Liver (tissue), 9 donors: Measurements from ENCODE around the gene BRSK2. TPM values are rescaled to one million over a fixed set of nuclear protein-coding genes. Genes with fewer than 3 reads are reported as not detected.

Experiments
- DNase-seq: peaks from one replicate; pipeline ENCODE4 v3.0.0-alpha.2; 2017; ENCODE audit warnings: low spot score
- H3K27ac ChIP-seq, 2 donors: one replicate each; pipeline ENCODE4 v1.7.0; 2013; ENCODE audit warnings: inconsistent platforms in 2 of 2, low read length in 2 of 2, control low read depth in 1 of 2, low read depth in 1 of 2, mild to moderate bottlenecking in 1 of 2
- H3K27me3 ChIP-seq, 4 donors: one replicate each; pipeline versions ENCODE4 v1.6.1 to v1.7.0; 2013; ENCODE audit warnings: low read length in 3 of 4, inconsistent platforms in 1 of 4, mild to moderate bottlenecking in 1 of 4, moderate library complexity in 1 of 4; ENCODE audit not compliant: control insufficient read depth in 4 of 4, insufficient read depth in 4 of 4
- H3K36me3 ChIP-seq, 4 donors: one replicate each; pipeline versions ENCODE4 v1.6.1 to v1.7.0; 2013; ENCODE audit warnings: low read length in 3 of 4, mild to moderate bottlenecking in 3 of 4, low read depth in 1 of 4, moderate library complexity in 1 of 4; ENCODE audit not compliant: control insufficient read depth in 4 of 4, insufficient read depth in 3 of 4
- H3K4me1 ChIP-seq, 4 donors: one replicate each; pipeline versions ENCODE4 v1.6.1 to v1.7.0; 2013; ENCODE audit warnings: low read length in 3 of 4, mild to moderate bottlenecking in 3 of 4, moderate library complexity in 1 of 4; ENCODE audit not compliant: control insufficient read depth in 4 of 4, insufficient read depth in 4 of 4
- H3K4me3 ChIP-seq, 3 donors: one replicate each; pipeline versions ENCODE4 v1.6.1 to v1.7.0; 2013; ENCODE audit warnings: low read length in 3 of 3, control low read depth in 1 of 3, low read depth in 1 of 3, mild to moderate bottlenecking in 1 of 3
- H3K9ac ChIP-seq, 2 donors: one replicate each; pipeline ENCODE4 v1.7.0; 2013; ENCODE audit warnings: low read length in 2 of 2, mild to moderate bottlenecking in 2 of 2, moderate library complexity in 2 of 2, control low read depth in 1 of 2, low read depth in 1 of 2
- H3K9me3 ChIP-seq, 4 donors: one replicate each; pipeline versions ENCODE4 v1.6.1 to v1.7.0; 2013; ENCODE audit warnings: low read length in 3 of 4; ENCODE audit not compliant: control insufficient read depth in 4 of 4
- ATF3 ChIP-seq: IDR thresholded peaks from 2 replicates; pipeline ENCODE4 v1.6.1; 2016; ENCODE audit warnings: antibody characterized with exemption
- CTCF ChIP-seq: fragments of 150-350 bp; IDR thresholded peaks from 2 replicates; pipeline ENCODE4 v1.5.1; 2017; ENCODE audit warnings: improper control_type of control experiment, low read depth, low read length; ENCODE audit not compliant: missing input control
- EGR1 ChIP-seq, 2 donors: IDR thresholded peaks; 2 replicates each; pipeline ENCODE4 v1.6.1; 2016 to 2018; ENCODE audit warnings: antibody characterized with exemption in 2 of 2, low read depth in 2 of 2
- FOXA1 ChIP-seq: IDR thresholded peaks from 2 replicates; pipeline ENCODE4 v1.6.1; 2016; ENCODE audit warnings: antibody characterized with exemption
- FOXA2 ChIP-seq: IDR thresholded peaks from 2 replicates; pipeline ENCODE4 v1.6.1; 2016; ENCODE audit warnings: antibody characterized with exemption
- GABPA ChIP-seq, 2 donors: IDR thresholded peaks in 1 of 2; conservative IDR thresholded peaks in 1 of 2; 2 replicates each; pipeline ENCODE4 v1.6.1; 2016; ENCODE audit warnings: antibody characterized with exemption in 2 of 2, mild to moderate bottlenecking in 1 of 2, moderate library complexity in 1 of 2
- HNF4A ChIP-seq, 2 donors: conservative IDR thresholded peaks; 2 replicates each; pipeline ENCODE4 v1.6.1; 2016; ENCODE audit warnings: antibody characterized with exemption in 2 of 2, mild to moderate bottlenecking in 2 of 2
- HNF4G ChIP-seq: IDR thresholded peaks from 2 replicates; pipeline ENCODE4 v1.6.1; 2016; ENCODE audit warnings: antibody characterized with exemption
- JUND ChIP-seq, 2 donors: IDR thresholded peaks; 2 replicates each; pipeline ENCODE4 v1.6.1; 2016; ENCODE audit warnings: antibody characterized with exemption in 2 of 2
- NR2F2 ChIP-seq: IDR thresholded peaks from 2 replicates; pipeline ENCODE4 v1.6.1; 2016; ENCODE audit warnings: antibody characterized with exemption
- RXRA ChIP-seq, 2 donors: IDR thresholded peaks; 2 replicates each; pipeline ENCODE4 v1.6.1; 2017 to 2018; ENCODE audit warnings: antibody characterized with exemption in 2 of 2, mild to moderate bottlenecking in 1 of 2
- SP1 ChIP-seq: IDR thresholded peaks from 2 replicates; pipeline ENCODE4 v1.6.1; 2018; ENCODE audit warnings: antibody characterized with exemption, mild to moderate bottlenecking
- TAF1 ChIP-seq: conservative IDR thresholded peaks from 2 replicates; pipeline ENCODE4 v1.6.1; 2016; ENCODE audit warnings: antibody characterized with exemption, mild to moderate bottlenecking
- YY1 ChIP-seq: IDR thresholded peaks from 2 replicates; pipeline ENCODE4 v1.6.1; 2016; ENCODE audit warnings: antibody characterized with exemption, mild to moderate bottlenecking
- ZBTB33 ChIP-seq: IDR thresholded peaks from 2 replicates; pipeline ENCODE4 v1.6.1; 2016; ENCODE audit warnings: antibody characterized with exemption
- WGBS: extraction: QIAGEN DNeasy Blood & Tissue Kit; methylation state at CpG from one replicate; pipeline ENCODE4 v1.1.7; 2013; 5-methylcytosine and 5-hydroxymethylcytosine counted together
- polyA plus RNA-seq, 2 donors: library from polyadenylated mRNA; stranded (reverse) in 1 of 2; unstranded in 1 of 2; fragments of 200-250 nt in 1 of 2; fragments of >200 nt in 1 of 2; fragmentation: Nextera tagmentation in 1 of 2; extraction: Ambion mirVana in 1 of 2; gene quantifications; one replicate each; pipeline versions ENCODE4 v1.2.1 to v1.2.3, GENCODE V29; 2013 to 2015
- total RNA-seq, 2 donors: library from RNA; depleted of rRNA; stranded (reverse); fragments of >200 nt; gene quantifications; one replicate each; pipeline ENCODE4 v1.2.3, GENCODE V29; 2014
- donor health status: healthy.
- donor health status: healthy.
- donor health status: healthy.
- donor health status: healthy.
- donor health status: healthy.

Gene BRSK2
- total and polyA plus RNA-seq, 4 donors, result 0.05 to 0.17 TPM; not detected in 2

GRCh38 chr11:1369371-1370005 is 20.2 kb upstream of the BRSK2 start:
- no peak overlapping the region for H3K27ac ChIP-seq
- WGBS, result 76% methylated on average over 18 of the region's 18 CpGs
- no peak overlapping the region for H3K4me3 ChIP-seq
- peaks cover 0 to 2% (median 0%) of the 10 kb centered on the region in 4 donors for H3K27me3 ChIP-seq
- H3K9ac ChIP-seq, result no peak overlapping the region
- no peaks in the 10 kb centered on the region for H3K4me1 ChIP-seq
- TF ChIP-seq SP1 (no peak), ATF3 (no peak), CTCF (no peak), NR2F2 (no peak), GABPA (IDR thresholded peaks at IDR 0.05 in 1 of 2, conservative IDR thresholded peaks at IDR 0.05 in 1 of 2) (no peak), FOXA1 (no peak), HNF4A (conservative IDR thresholded peaks at IDR 0.05) (no peak), TAF1 (no peak), FOXA2 (no peak), YY1 (no peak), ZBTB33 (no peak)
- peaks cover 0 to 6% (median 3%) of the 10 kb centered on the region in 4 donors for H3K9me3 ChIP-seq
- DNase-seq, result no peak
- no peaks in the 10 kb centered on the region for H3K36me3 ChIP-seq

- H3K4me1 ChIP-seq, result no peaks in the 10 kb centered on the region
- TF ChIP-seq SP1 (no peak), HNF4G (no peak), EGR1 (IDR thresholded peaks at IDR 0.05; ENCODE audit: low read depth in 2 of 2) (no peak), ZBTB33 (no peak), CTCF (no peak), RXRA (IDR thresholded peaks at IDR 0.05) (no peak), ATF3 (no peak), JUND (IDR thresholded peaks at IDR 0.05) (no peak), FOXA1 (no peak)
- H3K27ac ChIP-seq, result no peak overlapping the region
- 84% methylated on average over 38 of the region's 38 CpGs for WGBS
- H3K27me3 ChIP-seq, result peaks cover 0 to 2% (median 0%) of the 10 kb centered on the region in 4 donors
- H3K4me3 ChIP-seq, result no peak overlapping the region
- peaks cover 0 to 1% (median 0%) of the 10 kb centered on the region in 4 donors for H3K36me3 ChIP-seq
- no peak overlapping the region for H3K9ac ChIP-seq
- DNase-seq, result no peak
- peaks cover 0 to 6% (median 2%) of the 10 kb centered on the region in 4 donors for H3K9me3 ChIP-seq
These were observed 19.3 kb upstream of the BRSK2 start for GRCh38 chr11:1370186-1371025.
